C4-2B (cell line): ENCODE measurements around the gene SPOCD1.

Source experiments
- H3K27ac ChIP-seq: fragments of 450-650 bp; 2 replicates; pipeline ENCODE4 v1.5.1; 2017
- CTCF ChIP-seq: fragments of 450-650 bp; conservative IDR thresholded peaks from 2 replicates; pipeline ENCODE4 v1.5.1; 2017; ENCODE audit warnings: mild to moderate bottlenecking
- ZFX ChIP-seq: fragments of 450-650 bp; IDR thresholded peaks from 2 replicates; pipeline ENCODE4 v1.6.1; 2017

SPOCD1 gene

GRCh38 chr1:31837451-31838158 lies 21.8 kb upstream of the SPOCD1 start:
- no peak overlapping the region for H3K27ac ChIP-seq
- TF ChIP-seq ZFX = no peak
- TF ChIP-seq CTCF = no peak

- H3K27ac ChIP-seq = no peak overlapping the region
- TF ChIP-seq ZFX (no peak), CTCF (no peak)
Measured at GRCh38 chr1:31836638-31837037, 20.8 kb upstream of the SPOCD1 start.

- no peak overlapping the region for H3K27ac ChIP-seq
- TF ChIP-seq ZFX (no peak), CTCF (no peak)
Measured at GRCh38 chr1:31835415-31835814, 19.6 kb upstream of the SPOCD1 start.

- H3K27ac ChIP-seq = no peak overlapping the region
- no peak for TF ChIP-seq CTCF
- TF ChIP-seq ZFX = no peak
Measured at GRCh38 chr1:31834501-31834900, 18.7 kb upstream of the SPOCD1 start.

GRCh38 chr1:31831397-31832378 lies 15.9 kb upstream of the SPOCD1 start:
- H3K27ac ChIP-seq = no peak overlapping the region
- TF ChIP-seq CTCF (no peak), ZFX (no peak)

GRCh38 chr1:31830511-31830910 lies 14.7 kb upstream of the SPOCD1 start:
- TF ChIP-seq CTCF = no peak
- no peak for TF ChIP-seq ZFX

GRCh38 chr1:31830065-31830464 lies 14.2 kb upstream of the SPOCD1 start:
- no peak overlapping the region for H3K27ac ChIP-seq
- TF ChIP-seq CTCF (no peak), ZFX (no peak)

More at GRCh38 chr1:31830511-31830910, 14.7 kb upstream of the SPOCD1 start:
- no peak overlapping the region for H3K27ac ChIP-seq
